Right atrium auricular region (tissue), 2 donors: ENCODE results near the gene RAB9B. TPM values are rescaled to one million over a fixed set of nuclear protein-coding genes. Genes with fewer than 3 reads are reported as not detected.

ENCODE experiments used
- DNase-seq: peaks from one replicate; pipeline ENCODE4 v3.0.0-alpha.2; 2019; ENCODE audit warnings: low spot score
- H3K27ac ChIP-seq, 2 donors: fragments of 200-600 bp; sonication (generic); 1 replicate in 1 of 2; 2 replicates in 1 of 2; pipeline ENCODE4 v1.5.1; 2016 to 2019
- H3K27me3 ChIP-seq, 2 donors: fragments of 200-600 bp; sonication (generic); one replicate each; pipeline versions ENCODE4 v1.5.1 to v1.6.0; 2017 to 2019
- H3K36me3 ChIP-seq: fragments of 200-600 bp; sonication (generic); one replicate; pipeline ENCODE4 v1.5.1; 2016
- H3K4me1 ChIP-seq, 2 donors: fragments of 200-600 bp; sonication (generic); one replicate each; pipeline versions ENCODE4 v1.5.1 to v1.6.0; 2017 to 2019
- H3K4me3 ChIP-seq, 2 donors: fragments of 200-600 bp; sonication (generic); 1 replicate in 1 of 2; 2 replicates in 1 of 2; pipeline ENCODE4 v1.5.1; 2017 to 2019; ENCODE audit warnings: mild to moderate bottlenecking in 1 of 2, moderate library complexity in 1 of 2
- H3K9me3 ChIP-seq, 2 donors: fragments of 200-600 bp; sonication (generic); one replicate each; pipeline ENCODE4 v1.5.1; 2019
- CTCF ChIP-seq, 2 donors: fragments of 200-600 bp; sonication (generic); IDR thresholded peaks; one replicate each; pipeline ENCODE4 v1.5.1; 2019; ENCODE audit warnings: antibody characterized with exemption in 2 of 2
- total RNA-seq, 2 donors: library from RNA; depleted of rRNA; stranded (reverse); fragments of >200 nt; gene quantifications; one replicate each; pipeline ENCODE4 v1.1.0, GENCODE V29; 2016

Gene RAB9B
- total RNA-seq, 2 donors from 2014 or later = 12.7 to 21.1 TPM

DNA sequence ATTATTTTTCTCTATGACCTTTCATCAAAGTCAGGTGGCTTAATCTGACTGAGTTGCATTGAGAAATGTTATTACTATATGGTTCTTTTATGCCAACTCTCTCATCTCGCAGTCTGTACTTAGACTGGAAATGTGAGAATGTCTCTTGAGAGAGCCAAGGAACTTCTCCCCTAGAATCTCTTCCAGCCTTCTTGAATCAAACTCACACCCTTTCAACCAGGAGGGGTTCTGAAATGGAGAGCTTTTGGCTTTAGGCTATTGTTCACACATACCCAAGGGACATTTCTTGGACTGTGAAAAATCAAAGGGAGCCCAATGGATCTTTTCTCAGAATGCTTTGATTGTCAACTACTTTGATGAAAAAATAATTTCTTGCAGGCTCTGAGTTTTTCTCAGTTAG is 50.4 kb downstream of the RAB9B start:
- Histone ChIP-seq H3K27ac (no peak overlapping the region), H3K4me1 (no peaks in the 10 kb centered on the region), H3K9me3 (no peaks in the 10 kb centered on the region), H3K27me3 (no peaks in the 10 kb centered on the region), H3K4me3 (no peak overlapping the region), H3K36me3 (no peaks in the 10 kb centered on the region)
- DNase-seq = no peak
- no peak for TF ChIP-seq CTCF (IDR thresholded peaks at IDR 0.05)

- H3K9me3 ChIP-seq = no peaks in the 10 kb centered on the region
- peak; percentile 42 for DNase-seq
- H3K36me3 ChIP-seq = no peaks in the 10 kb centered on the region
- no peak overlapping the region for H3K27ac ChIP-seq
- H3K4me3 ChIP-seq = no peak overlapping the region
- H3K27me3 ChIP-seq = no peaks in the 10 kb centered on the region
- TF ChIP-seq CTCF (IDR thresholded peaks at IDR 0.05) = no peak
- H3K4me1 ChIP-seq = no peaks in the 10 kb centered on the region
These were observed 51.0 kb downstream of the RAB9B start for GRCh38 chrX:103781062-103781402.

DNA sequence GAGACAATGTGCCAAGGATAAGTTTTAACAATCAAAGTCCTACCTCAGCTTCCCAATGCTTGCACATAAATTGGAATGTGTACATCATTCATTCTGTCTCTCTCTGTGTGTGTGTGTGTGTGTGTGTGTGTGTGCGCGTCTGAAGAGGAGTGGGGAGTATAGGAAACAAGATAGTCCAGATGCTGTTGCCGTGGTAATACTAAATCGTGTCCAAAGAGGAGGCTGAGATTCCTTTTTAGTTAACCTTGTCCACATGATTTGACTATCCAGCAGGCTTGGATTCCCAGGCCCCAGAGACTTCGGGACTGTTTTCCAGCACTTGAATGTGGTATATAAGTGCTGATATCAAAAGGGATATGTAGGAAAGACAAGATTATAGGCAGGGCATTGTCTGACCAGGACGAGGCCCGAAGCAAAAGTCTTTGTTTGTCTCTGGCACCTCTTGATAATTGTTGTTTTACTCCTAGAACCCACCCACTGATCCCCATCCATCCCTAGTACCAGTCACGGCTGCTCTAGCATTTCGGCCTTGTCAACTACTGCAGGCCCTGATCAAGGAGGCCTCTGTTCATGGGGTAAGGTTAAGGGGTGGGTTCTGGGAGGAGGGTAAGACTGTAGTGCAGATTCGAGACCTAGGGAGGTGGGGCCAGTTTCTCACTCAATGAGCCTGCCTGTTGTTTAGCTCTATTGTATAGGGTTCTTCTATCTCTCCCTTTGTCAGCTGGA is 51.6 kb downstream of the RAB9B start:
- Histone ChIP-seq H3K4me3 (no peak overlapping the region), H3K36me3 (no peaks in the 10 kb centered on the region), H3K4me1 (no peaks in the 10 kb centered on the region), H3K27me3 (no peaks in the 10 kb centered on the region), H3K27ac (no peak overlapping the region), H3K9me3 (no peaks in the 10 kb centered on the region)
- TF ChIP-seq CTCF (IDR thresholded peaks at IDR 0.05) = no peak
- DNase-seq = peak; percentile 28

- H3K4me1 ChIP-seq = no peaks in the 10 kb centered on the region
- H3K36me3 ChIP-seq = no peaks in the 10 kb centered on the region
- H3K9me3 ChIP-seq = no peaks in the 10 kb centered on the region
- no peaks in the 10 kb centered on the region for H3K27me3 ChIP-seq
- H3K4me3 ChIP-seq = no peak overlapping the region
- H3K27ac ChIP-seq = no peak overlapping the region
- TF ChIP-seq CTCF (IDR thresholded peaks at IDR 0.05) = no peak
- DNase-seq = peak; percentile 55
These were observed 52.8 kb downstream of the RAB9B start for GRCh38 chrX:103779141-103779789.

DNA sequence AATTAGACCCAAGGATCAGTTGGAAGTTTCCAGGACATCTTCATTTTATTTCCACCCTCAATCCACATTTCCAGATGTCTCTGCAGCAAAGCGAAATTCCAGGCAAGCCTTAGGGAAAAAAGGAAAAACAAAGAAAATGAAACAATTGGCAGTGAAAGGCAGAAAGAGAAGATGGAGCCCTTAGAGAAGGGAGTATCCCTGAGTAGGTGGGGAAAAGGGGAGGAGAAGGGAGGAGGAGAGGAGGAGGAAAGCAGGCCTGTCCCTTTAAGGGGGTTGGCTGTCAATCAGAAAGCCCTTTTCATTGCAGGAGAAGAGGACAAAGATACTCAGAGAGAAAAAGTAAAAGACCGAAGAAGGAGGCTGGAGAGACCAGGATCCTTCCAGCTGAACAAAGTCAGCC is 55.5 kb downstream of the RAB9B start, which contains the start of gene PLP1:
PLP1 (plus strand) TSS at position 295 of the 400 bp plus-strand sequence. CDS start 156 bp downstream, outside the sequence.
- no peak for DNase-seq
- no peak for TF ChIP-seq CTCF (IDR thresholded peaks at IDR 0.05)
- no peaks in the 10 kb centered on the region for H3K9me3 ChIP-seq
- H3K4me3 ChIP-seq = peak within 1 kb of the TSS in 1 of 2 donors; percentile 4
- no peaks in the 10 kb centered on the region for H3K4me1 ChIP-seq
- H3K27me3 ChIP-seq = no peaks in the 10 kb centered on the region
- no peaks in the 10 kb centered on the region for H3K36me3 ChIP-seq
- no peak within 1 kb of the TSS for H3K27ac ChIP-seq
